ENCODE results near the gene DCLRE1A.
"Not testable (repeated sequence)": the region's sequence is repeated elsewhere in the genome, so short reads cannot be mapped to it uniquely, and the experiment has no call there.

The DCLRE1A gene

GRCh38 chr10:113843972-113844485 lies 9.9 kb downstream of the DCLRE1A start:
- H3K27ac Mint-ChIP-seq = no peak overlapping the region
- H3K36me3 Mint-ChIP-seq (ENCODE audit: low read depth) = peaks cover 42% of the 10 kb centered on the region
- DNase-seq = no peak
- peaks cover 14% of the 10 kb centered on the region for H3K4me1 Mint-ChIP-seq
- no peaks in the 10 kb centered on the region for H3K9me3 Mint-ChIP-seq
- no peak for TF ChIP-seq CTCF (IDR thresholded peaks at IDR 0.05)
- H3K27me3 Mint-ChIP-seq (ENCODE audit: low read depth, poor library complexity) = peaks cover 6% of the 10 kb centered on the region
- H3K4me3 Mint-ChIP-seq = no peak overlapping the region

- Mint-ChIP-seq H3K9me3 (no peaks in the 10 kb centered on the region), H3K4me1 (no peaks in the 10 kb centered on the region), H3K27ac (no peak overlapping the region), H3K36me3 (ENCODE audit: low read depth) (peaks cover 30% of the 10 kb centered on the region), H3K4me3 (no peak overlapping the region), H3K27me3 (ENCODE audit: low read depth, poor library complexity) (peaks cover 4% of the 10 kb centered on the region)
- TF ChIP-seq CTCF (IDR thresholded peaks at IDR 0.05) = no peak
- DNase-seq = no peak
These were observed 11.7 kb downstream of the DCLRE1A start for GRCh38 chr10:113842171-113842570.

- H3K4me3 Mint-ChIP-seq; H3K27me3 Mint-ChIP-seq (ENCODE audit: low read depth, poor library complexity); DNase-seq; H3K4me1 Mint-ChIP-seq; H3K27ac Mint-ChIP-seq; H3K36me3 Mint-ChIP-seq (ENCODE audit: low read depth); H3K9me3 Mint-ChIP-seq: not testable (repeated sequence)
These were observed 25.3 kb downstream of the DCLRE1A start for GRCh38 chr10:113828567-113828966.

GRCh38 chr10:113825791-113826190 lies 28.1 kb downstream of the DCLRE1A start:
- Mint-ChIP-seq H3K36me3 (ENCODE audit: low read depth) (no peaks in the 10 kb centered on the region), H3K27me3 (ENCODE audit: low read depth, poor library complexity) (peaks cover 3% of the 10 kb centered on the region), H3K27ac (no peak overlapping the region), H3K9me3 (peaks cover 5% of the 10 kb centered on the region), H3K4me3 (no peak overlapping the region), H3K4me1 (no peaks in the 10 kb centered on the region)
- no peak for TF ChIP-seq CTCF (IDR thresholded peaks at IDR 0.05)
- no peak for DNase-seq

- TF ChIP-seq CTCF (IDR thresholded peaks at IDR 0.05) = no peak
- no peak overlapping the region for H3K27ac Mint-ChIP-seq
- no peak for DNase-seq
- no peaks in the 10 kb centered on the region for H3K36me3 Mint-ChIP-seq (ENCODE audit: low read depth)
- H3K4me3 Mint-ChIP-seq = no peak overlapping the region
- no peaks in the 10 kb centered on the region for H3K4me1 Mint-ChIP-seq
- peaks cover under 1% of the 10 kb centered on the region for H3K9me3 Mint-ChIP-seq
- peaks cover 9% of the 10 kb centered on the region for H3K27me3 Mint-ChIP-seq (ENCODE audit: low read depth, poor library complexity)
These were observed 30.5 kb downstream of the DCLRE1A start for GRCh38 chr10:113823389-113823788.

GRCh38 chr10:113822174-113822573 lies 31.7 kb downstream of the DCLRE1A start:
- no peaks in the 10 kb centered on the region for H3K9me3 Mint-ChIP-seq
- no peaks in the 10 kb centered on the region for H3K36me3 Mint-ChIP-seq (ENCODE audit: low read depth)
- H3K27me3 Mint-ChIP-seq (ENCODE audit: low read depth, poor library complexity) = peaks cover 9% of the 10 kb centered on the region
- H3K4me1 Mint-ChIP-seq = no peaks in the 10 kb centered on the region
- H3K27ac Mint-ChIP-seq = no peak overlapping the region
- no peak for TF ChIP-seq CTCF (IDR thresholded peaks at IDR 0.05)
- H3K4me3 Mint-ChIP-seq = no peak overlapping the region
- no peak for DNase-seq

GRCh38 chr10:113821306-113821705 lies 32.6 kb downstream of the DCLRE1A start:
- not testable (repeated sequence) for H3K36me3 Mint-ChIP-seq (ENCODE audit: low read depth); H3K27ac Mint-ChIP-seq; H3K9me3 Mint-ChIP-seq; H3K4me1 Mint-ChIP-seq; DNase-seq; H3K27me3 Mint-ChIP-seq (ENCODE audit: low read depth, poor library complexity); H3K4me3 Mint-ChIP-seq

Data from nephron progenitor cell (in vitro differentiated cells).